ENCODE results near the gene GNB1. TPM values are rescaled to one million over a fixed set of nuclear protein-coding genes. Genes with fewer than 3 reads are reported as not detected.

Gene GNB1
- polyA plus RNA-seq, 2 donors: 43.3 to 66.1 TPM

- Histone ChIP-seq H3K4me3 (ENCODE audit: low read depth in 1 of 2, low read length in 2 of 2) (no peak overlapping the region), H3K27me3 (ENCODE audit: control insufficient read depth in 1 of 2, insufficient read depth in 2 of 2, low read length in 2 of 2) (no peaks in the 10 kb centered on the region), H3K36me3 (ENCODE audit: control insufficient read depth in 2 of 2, insufficient read depth in 2 of 2, low read length in 1 of 2) (peaks cover 3 to 14% of the 10 kb centered on the region in 2 donors), H3K27ac (ENCODE audit: low read depth in 2 of 2, low read length in 1 of 2) (no peak overlapping the region), H3K9me3 (ENCODE audit: control insufficient read depth in 2 of 2, insufficient read depth in 1 of 2, low read depth in 1 of 2, low read length in 1 of 2) (no peaks in the 10 kb centered on the region), H3K4me1 (ENCODE audit: control insufficient read depth in 2 of 2, insufficient read depth in 2 of 2, low read length in 1 of 2) (peaks cover 0 to 2% of the 10 kb centered on the region in 2 donors)
- WGBS, 2 donors: 90 to 91% methylated on average over 14 of the region's 14 CpGs
Measured at GRCh38 chr1:1815606-1816281, 75.1 kb downstream of the GNB1 start.

GRCh38 chr1:1809489-1809888 lies 81.4 kb downstream of the GNB1 start:
- H3K4me3 ChIP-seq (ENCODE audit: low read depth in 1 of 2, low read length in 2 of 2): no peak overlapping the region
- 90 to 91% methylated on average over 6 of the region's 6 CpGs for WGBS, 2 donors
- no peaks in the 10 kb centered on the region for H3K4me1 ChIP-seq (ENCODE audit: control insufficient read depth in 2 of 2, insufficient read depth in 2 of 2, low read length in 1 of 2)
- no peaks in the 10 kb centered on the region for H3K9me3 ChIP-seq (ENCODE audit: control insufficient read depth in 2 of 2, insufficient read depth in 1 of 2, low read depth in 1 of 2, low read length in 1 of 2)
- no peaks in the 10 kb centered on the region for H3K27me3 ChIP-seq (ENCODE audit: control insufficient read depth in 1 of 2, insufficient read depth in 2 of 2, low read length in 2 of 2)
- no peak overlapping the region for H3K27ac ChIP-seq (ENCODE audit: low read depth in 2 of 2, low read length in 1 of 2)
- peaks cover 2 to 8% of the 10 kb centered on the region in 2 donors for H3K36me3 ChIP-seq (ENCODE audit: control insufficient read depth in 2 of 2, insufficient read depth in 2 of 2, low read length in 1 of 2)

- WGBS, 2 donors: 93 to 98% methylated on average over 10 of the region's 10 CpGs
- H3K27me3 ChIP-seq (ENCODE audit: control insufficient read depth in 1 of 2, insufficient read depth in 2 of 2, low read length in 2 of 2): no peaks in the 10 kb centered on the region
- H3K9me3 ChIP-seq (ENCODE audit: control insufficient read depth in 2 of 2, insufficient read depth in 1 of 2, low read depth in 1 of 2, low read length in 1 of 2): no peaks in the 10 kb centered on the region
- H3K4me1 ChIP-seq (ENCODE audit: control insufficient read depth in 2 of 2, insufficient read depth in 2 of 2, low read length in 1 of 2): no peaks in the 10 kb centered on the region
- peaks cover 0 to 10% of the 10 kb centered on the region in 2 donors for H3K36me3 ChIP-seq (ENCODE audit: control insufficient read depth in 2 of 2, insufficient read depth in 2 of 2, low read length in 1 of 2)
- H3K27ac ChIP-seq (ENCODE audit: low read depth in 2 of 2, low read length in 1 of 2): no peak overlapping the region
- no peak overlapping the region for H3K4me3 ChIP-seq (ENCODE audit: low read depth in 1 of 2, low read length in 2 of 2)
Measured at GRCh38 chr1:1808206-1808605, 82.7 kb downstream of the GNB1 start.

GRCh38 chr1:1806890-1807289 lies 84.0 kb downstream of the GNB1 start:
- Histone ChIP-seq H3K4me1 (ENCODE audit: control insufficient read depth in 2 of 2, insufficient read depth in 2 of 2, low read length in 1 of 2) (no peaks in the 10 kb centered on the region), H3K4me3 (ENCODE audit: low read depth in 1 of 2, low read length in 2 of 2) (no peak overlapping the region), H3K27me3 (ENCODE audit: control insufficient read depth in 1 of 2, insufficient read depth in 2 of 2, low read length in 2 of 2) (no peaks in the 10 kb centered on the region), H3K36me3 (ENCODE audit: control insufficient read depth in 2 of 2, insufficient read depth in 2 of 2, low read length in 1 of 2) (peaks cover 0 to 12% of the 10 kb centered on the region in 2 donors), H3K9me3 (ENCODE audit: control insufficient read depth in 2 of 2, insufficient read depth in 1 of 2, low read depth in 1 of 2, low read length in 1 of 2) (no peaks in the 10 kb centered on the region), H3K27ac (ENCODE audit: low read depth in 2 of 2, low read length in 1 of 2) (no peak overlapping the region)
- WGBS, 2 donors: 86 to 100% methylated on average over 2 of the region's 2 CpGs

- no peak overlapping the region for H3K27ac ChIP-seq (ENCODE audit: low read depth in 2 of 2, low read length in 1 of 2)
- no peaks in the 10 kb centered on the region for H3K9me3 ChIP-seq (ENCODE audit: control insufficient read depth in 2 of 2, insufficient read depth in 1 of 2, low read depth in 1 of 2, low read length in 1 of 2)
- no peaks in the 10 kb centered on the region for H3K27me3 ChIP-seq (ENCODE audit: control insufficient read depth in 1 of 2, insufficient read depth in 2 of 2, low read length in 2 of 2)
- H3K36me3 ChIP-seq (ENCODE audit: control insufficient read depth in 2 of 2, insufficient read depth in 2 of 2, low read length in 1 of 2): peaks cover 2 to 12% of the 10 kb centered on the region in 2 donors
- no peak overlapping the region for H3K4me3 ChIP-seq (ENCODE audit: low read depth in 1 of 2, low read length in 2 of 2)
- H3K4me1 ChIP-seq (ENCODE audit: control insufficient read depth in 2 of 2, insufficient read depth in 2 of 2, low read length in 1 of 2): no peaks in the 10 kb centered on the region
- WGBS, 2 donors: 96% methylated on average over 8 of the region's 8 CpGs
Measured at GRCh38 chr1:1804301-1804700, 86.6 kb downstream of the GNB1 start.

GRCh38 chr1:1802871-1803270 lies 88.0 kb downstream of the GNB1 start:
- H3K4me3 ChIP-seq (ENCODE audit: low read depth in 1 of 2, low read length in 2 of 2): no peak overlapping the region
- H3K9me3 ChIP-seq (ENCODE audit: control insufficient read depth in 2 of 2, insufficient read depth in 1 of 2, low read depth in 1 of 2, low read length in 1 of 2): no peaks in the 10 kb centered on the region
- H3K27me3 ChIP-seq (ENCODE audit: control insufficient read depth in 1 of 2, insufficient read depth in 2 of 2, low read length in 2 of 2): no peaks in the 10 kb centered on the region
- H3K36me3 ChIP-seq (ENCODE audit: control insufficient read depth in 2 of 2, insufficient read depth in 2 of 2, low read length in 1 of 2): peaks cover 3 to 16% of the 10 kb centered on the region in 2 donors
- 90 to 96% methylated on average over 1 of the region's 1 CpG for WGBS, 2 donors
- H3K4me1 ChIP-seq (ENCODE audit: control insufficient read depth in 2 of 2, insufficient read depth in 2 of 2, low read length in 1 of 2): peaks cover 2 to 3% of the 10 kb centered on the region in 2 donors
- H3K27ac ChIP-seq (ENCODE audit: low read depth in 2 of 2, low read length in 1 of 2): no peak overlapping the region

GRCh38 chr1:1799716-1800115 lies 91.2 kb downstream of the GNB1 start:
- Histone ChIP-seq H3K9me3 (ENCODE audit: control insufficient read depth in 2 of 2, insufficient read depth in 1 of 2, low read depth in 1 of 2, low read length in 1 of 2) (no peaks in the 10 kb centered on the region), H3K4me3 (ENCODE audit: low read depth in 1 of 2, low read length in 2 of 2) (no peak overlapping the region), H3K36me3 (ENCODE audit: control insufficient read depth in 2 of 2, insufficient read depth in 2 of 2, low read length in 1 of 2) (peaks cover 8 to 28% of the 10 kb centered on the region in 2 donors), H3K27me3 (ENCODE audit: control insufficient read depth in 1 of 2, insufficient read depth in 2 of 2, low read length in 2 of 2) (no peaks in the 10 kb centered on the region), H3K27ac (ENCODE audit: low read depth in 2 of 2, low read length in 1 of 2) (no peak overlapping the region), H3K4me1 (ENCODE audit: control insufficient read depth in 2 of 2, insufficient read depth in 2 of 2, low read length in 1 of 2) (peaks cover 4 to 5% of the 10 kb centered on the region in 2 donors)
- WGBS, 2 donors: 86 to 90% methylated on average over 5 of the region's 5 CpGs

- H3K4me3 ChIP-seq (ENCODE audit: low read depth in 1 of 2, low read length in 2 of 2): no peak overlapping the region
- peaks cover 4 to 5% of the 10 kb centered on the region in 2 donors for H3K4me1 ChIP-seq (ENCODE audit: control insufficient read depth in 2 of 2, insufficient read depth in 2 of 2, low read length in 1 of 2)
- peaks cover 10 to 30% of the 10 kb centered on the region in 2 donors for H3K36me3 ChIP-seq (ENCODE audit: control insufficient read depth in 2 of 2, insufficient read depth in 2 of 2, low read length in 1 of 2)
- H3K27me3 ChIP-seq (ENCODE audit: control insufficient read depth in 1 of 2, insufficient read depth in 2 of 2, low read length in 2 of 2): no peaks in the 10 kb centered on the region
- 64 to 67% methylated on average over 11 of the region's 11 CpGs for WGBS, 2 donors
- H3K27ac ChIP-seq (ENCODE audit: low read depth in 2 of 2, low read length in 1 of 2): no peak overlapping the region
- no peaks in the 10 kb centered on the region for H3K9me3 ChIP-seq (ENCODE audit: control insufficient read depth in 2 of 2, insufficient read depth in 1 of 2, low read depth in 1 of 2, low read length in 1 of 2)
Measured at GRCh38 chr1:1797731-1798341, 93.1 kb downstream of the GNB1 start.

GRCh38 chr1:1796466-1796865 lies 94.4 kb downstream of the GNB1 start:
- peaks cover 10 to 31% of the 10 kb centered on the region in 2 donors for H3K36me3 ChIP-seq (ENCODE audit: control insufficient read depth in 2 of 2, insufficient read depth in 2 of 2, low read length in 1 of 2)
- 91 to 93% methylated on average over 5 of the region's 5 CpGs for WGBS, 2 donors
- H3K4me1 ChIP-seq (ENCODE audit: control insufficient read depth in 2 of 2, insufficient read depth in 2 of 2, low read length in 1 of 2): peaks cover 4 to 5% of the 10 kb centered on the region in 2 donors

GRCh38 chr1:1794999-1795398 lies 95.9 kb downstream of the GNB1 start:
- Histone ChIP-seq H3K9me3 (ENCODE audit: control insufficient read depth in 2 of 2, insufficient read depth in 1 of 2, low read depth in 1 of 2, low read length in 1 of 2) (no peaks in the 10 kb centered on the region), H3K4me1 (ENCODE audit: control insufficient read depth in 2 of 2, insufficient read depth in 2 of 2, low read length in 1 of 2) (peaks cover 4 to 5% of the 10 kb centered on the region in 2 donors), H3K4me3 (ENCODE audit: low read depth in 1 of 2, low read length in 2 of 2) (no peak overlapping the region), H3K36me3 (ENCODE audit: control insufficient read depth in 2 of 2, insufficient read depth in 2 of 2, low read length in 1 of 2) (peaks cover 10 to 40% of the 10 kb centered on the region in 2 donors), H3K27me3 (ENCODE audit: control insufficient read depth in 1 of 2, insufficient read depth in 2 of 2, low read length in 2 of 2) (no peaks in the 10 kb centered on the region), H3K27ac (ENCODE audit: low read depth in 2 of 2, low read length in 1 of 2) (no peak overlapping the region)
- 94 to 96% methylated on average over 10 of the region's 10 CpGs for WGBS, 2 donors

More at GRCh38 chr1:1796466-1796865, 94.4 kb downstream of the GNB1 start:
- Histone ChIP-seq H3K27ac (ENCODE audit: low read depth in 2 of 2, low read length in 1 of 2) (no peak overlapping the region), H3K27me3 (ENCODE audit: control insufficient read depth in 1 of 2, insufficient read depth in 2 of 2, low read length in 2 of 2) (no peaks in the 10 kb centered on the region), H3K9me3 (ENCODE audit: control insufficient read depth in 2 of 2, insufficient read depth in 1 of 2, low read depth in 1 of 2, low read length in 1 of 2) (no peaks in the 10 kb centered on the region), H3K4me3 (ENCODE audit: low read depth in 1 of 2, low read length in 2 of 2) (no peak overlapping the region)
